NCI-H1417 treated with DMSO at 0.1 percent for 48 hours (cell line): ENCODE measurements around the gene LTO1.

Experiments
- DNase-seq: peaks from one replicate; lab custom pipeline; 2025; lab: John Stamatoyannopoulos, UW

LTO1 gene

DNA sequence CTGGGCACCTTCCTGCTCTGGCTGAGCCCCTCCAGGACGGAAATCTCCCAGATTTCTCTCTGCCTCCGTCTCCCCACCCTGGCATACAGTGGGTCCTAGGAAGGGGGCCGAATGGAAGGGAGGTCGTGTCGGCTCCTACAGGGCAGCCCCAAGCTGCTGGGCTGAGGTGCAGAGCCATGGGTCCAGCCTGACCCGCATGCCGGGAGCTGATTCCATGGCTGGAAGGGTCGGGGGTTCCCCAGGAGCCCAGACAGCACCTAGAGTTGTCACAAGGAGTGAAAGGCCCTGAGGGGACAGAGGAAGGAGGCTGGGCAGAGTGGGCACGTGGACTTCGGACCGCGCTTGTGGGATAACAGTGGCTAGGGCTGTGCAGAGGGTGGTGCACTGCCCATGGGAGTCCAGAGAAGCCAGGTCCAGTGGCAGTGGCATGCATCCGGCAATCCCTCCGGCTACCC is 17.7 kb downstream of the LTO1 start:
- no peak for DNase-seq

GRCh38 chr11:69656536-69657455 is 18.4 kb downstream of the LTO1 start:
- DNase-seq, result no peak

DNA sequence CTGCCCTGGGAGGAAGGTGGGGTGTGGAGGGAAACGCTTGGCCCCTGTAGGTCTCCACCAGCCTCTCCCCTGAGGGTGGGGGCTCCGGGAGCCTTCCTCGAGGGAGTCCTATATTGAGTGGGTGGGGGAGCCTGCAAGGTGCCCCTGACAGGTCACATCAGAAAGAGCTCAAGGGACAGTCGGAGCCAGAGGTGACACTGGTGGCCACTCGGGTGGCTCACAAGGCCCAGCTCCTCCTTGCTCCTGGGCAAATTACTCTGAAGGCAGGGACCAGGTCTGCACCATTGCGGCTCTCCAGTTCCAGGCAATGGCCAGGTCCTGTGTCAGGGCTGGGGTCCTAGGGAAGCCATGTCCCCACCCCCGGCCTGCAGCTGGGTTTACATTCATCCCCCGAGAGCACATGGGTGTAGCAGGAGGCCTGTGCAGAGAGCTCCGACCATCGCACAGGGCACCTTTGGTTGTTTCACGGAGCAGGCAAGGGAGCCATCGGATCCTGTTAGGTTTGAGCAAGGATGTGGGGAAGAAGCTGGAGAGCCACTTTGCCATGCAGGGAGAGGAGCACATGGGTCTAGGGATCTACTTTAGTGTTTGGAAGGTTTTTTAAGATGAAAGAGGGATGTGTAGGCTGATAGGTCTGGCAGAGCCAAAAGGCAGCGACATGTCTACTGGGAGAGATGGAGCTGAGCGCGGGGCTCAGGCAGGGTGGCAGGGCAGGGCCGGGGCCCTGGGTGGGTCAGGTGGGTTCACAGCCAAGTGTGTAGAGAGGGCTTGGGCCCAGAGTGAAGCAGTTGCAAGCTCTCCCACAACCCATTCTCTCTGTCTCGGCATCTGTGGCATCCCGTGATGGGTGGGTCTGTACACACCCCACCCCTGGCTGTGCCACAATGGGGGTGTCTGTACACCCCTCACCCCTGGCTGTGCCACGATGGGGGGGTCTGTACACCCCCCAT is 19.4 kb downstream of the LTO1 start:
- DNase-seq, result no peak

DNA sequence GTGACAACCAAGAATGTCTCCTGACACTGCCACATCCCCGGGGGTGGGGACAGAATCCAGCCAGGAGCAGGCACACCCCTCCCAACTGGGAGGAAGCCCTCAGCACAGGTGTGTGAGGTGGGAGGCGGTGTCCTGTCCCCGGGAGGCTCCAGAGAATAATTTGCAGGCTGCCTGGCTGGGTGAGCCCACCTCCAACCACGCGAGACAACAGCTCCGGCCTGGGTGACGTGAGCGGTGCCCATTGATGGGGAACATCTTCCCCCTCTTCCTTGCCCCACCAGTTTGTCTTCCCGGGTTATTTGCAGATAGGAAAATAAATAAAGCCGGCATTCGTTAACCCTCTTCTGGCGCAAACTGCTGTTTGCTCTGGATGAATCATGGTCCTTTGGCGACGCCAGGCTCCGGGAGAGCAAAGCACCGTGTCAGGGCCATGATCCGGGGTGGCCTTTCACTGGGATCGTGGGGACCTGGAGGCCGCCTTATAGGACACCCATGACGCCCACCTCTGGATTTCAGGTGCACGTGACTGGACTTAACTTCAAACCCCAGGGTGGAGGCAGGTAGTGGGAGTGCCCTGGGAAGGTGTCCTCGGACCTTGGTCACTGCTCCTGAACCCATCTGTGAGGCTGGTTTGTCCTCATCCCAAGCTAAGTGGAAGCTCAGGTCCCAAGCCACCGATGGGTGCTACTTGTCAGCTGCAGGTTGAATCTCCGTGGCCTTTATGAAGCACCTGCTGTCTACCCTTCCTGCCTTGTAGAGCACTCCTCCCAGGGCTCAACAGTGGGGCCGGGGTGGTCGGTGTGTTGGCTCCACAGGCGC is 20.3 kb downstream of the LTO1 start:
- no peak for DNase-seq

- no peak for DNase-seq
Measured at GRCh38 chr11:69654001-69654659, 21.0 kb downstream of the LTO1 start.

DNA sequence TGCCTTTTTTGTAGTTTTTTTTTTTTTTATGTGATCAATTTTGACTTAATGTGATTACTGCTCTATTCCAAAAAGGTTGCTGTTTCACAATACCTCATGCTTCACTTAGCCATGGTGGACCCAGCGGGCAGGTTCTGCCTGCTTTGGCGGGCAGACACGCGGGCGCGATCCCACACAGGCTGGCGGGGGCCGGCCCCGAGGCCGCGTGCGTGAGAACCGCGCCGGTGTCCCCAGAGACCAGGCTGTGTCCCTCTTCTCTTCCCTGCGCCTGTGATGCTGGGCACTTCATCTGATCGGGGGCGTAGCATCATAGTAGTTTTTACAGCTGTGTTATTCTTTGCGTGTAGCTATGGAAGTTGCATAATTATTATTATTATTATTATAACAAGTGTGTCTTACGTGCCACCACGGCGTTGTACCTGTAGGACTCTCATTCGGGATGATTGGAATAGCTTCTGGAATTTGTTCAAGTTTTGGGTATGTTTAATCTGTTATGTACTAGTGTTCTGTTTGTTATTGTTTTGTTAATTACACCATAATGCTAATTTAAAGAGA is 21.7 kb downstream of the LTO1 start:
- DNase-seq, result no peak

- no peak for DNase-seq
Measured at GRCh38 chr11:69652999-69653398, 22.2 kb downstream of the LTO1 start.

DNA sequence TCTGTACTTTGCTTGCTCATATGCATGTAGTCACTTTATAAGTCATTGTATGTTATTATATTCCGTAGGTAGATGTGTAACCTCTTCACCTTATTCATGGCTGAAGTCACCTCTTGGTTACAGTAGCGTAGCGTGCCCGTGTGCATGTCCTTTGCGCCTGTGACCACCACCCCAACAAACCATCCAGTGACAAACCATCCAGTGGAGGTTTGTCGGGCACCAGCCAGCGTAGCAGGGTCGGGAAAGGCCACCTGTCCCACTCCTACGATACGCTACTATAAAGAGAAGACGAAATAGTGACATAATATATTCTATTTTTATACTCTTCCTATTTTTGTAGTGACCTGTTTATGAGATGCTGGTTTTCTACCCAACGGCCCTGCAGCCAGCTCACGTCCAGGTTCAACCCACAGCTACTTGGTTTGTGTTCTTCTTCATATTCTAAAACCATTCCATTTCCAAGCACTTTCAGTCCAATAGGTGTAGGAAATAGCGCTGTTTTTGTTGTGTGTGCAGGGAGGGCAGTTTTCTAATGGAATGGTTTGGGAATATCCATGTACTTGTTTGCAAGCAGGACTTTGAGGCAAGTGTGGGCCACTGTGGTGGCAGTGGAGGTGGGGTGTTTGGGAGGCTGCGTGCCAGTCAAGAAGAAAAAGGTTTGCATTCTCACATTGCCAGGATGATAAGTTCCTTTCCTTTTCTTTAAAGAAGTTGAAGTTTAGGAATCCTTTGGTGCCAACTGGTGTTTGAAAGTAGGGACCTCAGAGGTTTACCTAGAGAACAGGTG is 23.1 kb downstream of the LTO1 start:
- no peak for DNase-seq

DNA sequence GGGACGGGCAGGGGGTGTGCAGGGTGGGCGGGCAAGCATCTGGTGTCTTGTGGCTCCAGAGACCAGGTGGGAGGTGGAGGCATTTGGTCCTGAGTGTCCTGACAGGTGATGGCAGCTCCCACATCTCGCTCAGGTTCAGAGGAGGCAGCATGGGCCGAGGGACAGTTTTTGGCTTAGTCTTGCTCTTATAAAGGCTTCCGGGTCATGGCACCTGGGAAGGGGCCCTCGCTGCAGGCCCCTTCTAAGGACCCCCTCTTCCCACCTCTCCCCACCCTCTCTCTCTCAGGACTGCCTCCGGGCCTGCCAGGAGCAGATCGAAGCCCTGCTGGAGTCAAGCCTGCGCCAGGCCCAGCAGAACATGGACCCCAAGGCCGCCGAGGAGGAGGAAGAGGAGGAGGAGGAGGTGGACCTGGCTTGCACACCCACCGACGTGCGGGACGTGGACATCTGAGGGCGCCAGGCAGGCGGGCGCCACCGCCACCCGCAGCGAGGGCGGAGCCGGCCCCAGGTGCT is 24.3 kb downstream of the LTO1 start:
- DNase-seq, result no peak

DNA sequence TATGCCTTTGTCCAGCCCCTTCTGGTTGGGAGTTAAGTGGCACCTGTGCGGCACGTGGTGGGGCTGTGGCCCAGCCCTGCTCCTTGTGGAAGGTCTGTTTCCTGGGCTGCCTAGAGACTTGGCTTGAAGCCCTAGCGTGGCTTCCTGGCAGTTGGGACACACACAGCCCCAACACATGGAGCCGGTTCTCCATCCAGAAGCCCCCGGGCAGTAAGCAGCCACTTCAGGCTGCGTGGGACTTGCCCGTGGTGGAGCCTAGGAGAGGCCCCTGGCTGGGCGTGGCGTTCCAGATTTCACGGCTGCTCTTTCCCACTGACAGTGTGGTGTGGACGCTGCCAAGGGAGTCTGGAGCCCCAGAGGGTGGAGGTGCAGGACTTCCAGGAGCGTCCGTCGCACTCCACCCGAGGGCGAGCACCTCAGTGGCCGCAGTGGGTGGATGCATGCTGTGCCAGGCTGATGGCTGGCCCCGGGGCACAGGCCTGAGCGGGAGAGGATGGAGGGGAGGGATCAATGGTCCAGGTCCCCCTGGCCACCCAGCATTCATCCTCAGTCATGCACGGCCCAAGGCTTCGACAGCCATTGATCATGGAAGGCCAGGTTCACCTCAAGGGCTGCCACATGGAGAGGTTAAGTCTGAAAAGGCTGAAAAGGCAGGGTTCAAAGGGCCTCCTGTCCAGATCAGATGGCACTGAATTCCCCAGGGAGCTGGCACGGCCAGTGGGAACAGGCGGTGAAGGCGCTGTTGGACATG is 24.9 kb downstream of the LTO1 start:
- DNase-seq, result no peak

- no peak for DNase-seq
Measured at GRCh38 chr11:69649576-69649900, 25.6 kb downstream of the LTO1 start.

- no peak for DNase-seq
Measured at GRCh38 chr11:69648679-69649575, 26.2 kb downstream of the LTO1 start.

- DNase-seq, result no peak
Measured at GRCh38 chr11:69647761-69648497, 27.2 kb downstream of the LTO1 start.

GRCh38 chr11:69647390-69647748 is 27.8 kb downstream of the LTO1 start:
- no peak for DNase-seq

DNA sequence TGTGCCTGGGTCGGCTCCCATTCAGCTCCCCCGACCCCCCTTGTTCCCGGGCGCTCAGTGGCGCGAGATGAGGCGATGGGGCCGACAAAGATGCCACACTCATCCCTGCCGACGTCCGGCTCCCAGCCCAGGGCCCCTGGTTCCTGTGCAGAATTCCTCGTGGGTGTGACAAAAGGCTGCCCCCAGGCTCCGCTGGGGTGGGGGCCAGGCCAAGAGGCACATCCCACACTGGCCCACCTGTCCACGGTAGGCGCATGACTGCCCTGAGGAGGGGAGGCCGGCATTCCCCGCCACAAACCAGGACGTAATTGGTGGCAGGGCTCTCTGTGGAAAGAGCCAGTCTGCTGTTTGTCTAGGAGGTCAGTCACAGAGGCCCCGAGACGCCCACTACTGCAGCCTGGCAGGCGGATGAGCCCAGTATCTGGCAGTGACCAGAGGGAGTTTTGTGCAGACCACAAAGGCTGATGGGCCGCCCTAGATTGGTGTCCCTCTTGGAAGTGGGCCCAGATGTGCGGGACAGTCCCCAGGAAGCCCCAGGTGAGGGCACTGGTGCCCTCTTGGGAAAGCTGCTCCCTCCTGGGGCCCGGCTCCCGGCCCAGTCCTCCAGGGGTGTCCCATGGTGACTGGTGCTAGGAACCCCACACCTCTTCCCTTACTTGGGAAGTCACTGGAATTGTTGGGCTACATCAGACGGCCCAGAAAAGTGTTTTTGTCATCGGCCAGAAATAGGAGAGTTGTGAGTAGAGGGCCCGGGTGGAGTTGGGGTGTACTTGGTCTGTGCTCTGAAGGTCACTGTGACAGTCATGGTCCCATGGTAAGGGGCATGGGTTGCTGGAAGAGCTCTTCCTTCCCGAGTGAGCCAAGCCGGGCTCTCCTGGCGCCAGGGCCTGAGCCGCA is 28.4 kb downstream of the LTO1 start:
- no peak for DNase-seq

DNA sequence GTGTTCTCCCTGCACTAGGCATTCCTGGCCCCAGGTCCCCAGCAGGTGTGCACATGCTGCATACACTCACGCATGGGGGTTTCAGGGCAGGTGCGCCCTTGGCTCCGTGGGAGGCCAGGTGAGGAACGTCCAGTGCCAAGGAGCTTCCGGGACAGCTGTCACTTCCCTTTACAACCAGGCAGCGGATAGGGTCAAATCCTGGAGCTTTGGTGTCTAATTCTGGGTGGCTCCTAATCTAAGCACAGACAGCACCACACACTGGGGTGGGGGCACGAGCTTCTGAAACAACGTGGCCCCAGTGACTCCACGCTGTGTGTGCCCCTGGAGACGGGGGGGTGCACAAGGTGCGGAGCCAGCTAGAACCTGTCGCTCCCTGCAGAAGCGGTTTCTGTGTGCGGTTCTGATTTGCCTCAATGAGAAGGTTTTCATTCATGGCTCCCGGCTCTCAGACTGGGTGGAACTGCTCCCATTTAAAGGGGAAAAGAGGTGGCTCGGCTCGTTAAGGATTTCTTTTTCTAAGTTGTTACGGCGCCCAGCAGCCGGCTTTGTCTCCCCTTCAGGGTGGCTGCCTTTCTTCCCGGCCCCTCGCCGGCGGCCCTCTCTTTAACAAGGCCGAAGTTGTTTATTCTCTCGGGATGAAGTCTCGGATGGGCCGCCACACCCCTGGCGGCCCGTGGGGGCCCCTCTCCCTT is 29.2 kb downstream of the LTO1 start:
- no peak for DNase-seq
